DMS153 (cell line): Measurements from ENCODE around the gene BMP2K.

Experiments
- DNase-seq: peaks from one replicate; lab custom pipeline; 2025; lab: John Stamatoyannopoulos, UW

The BMP2K gene

DNA sequence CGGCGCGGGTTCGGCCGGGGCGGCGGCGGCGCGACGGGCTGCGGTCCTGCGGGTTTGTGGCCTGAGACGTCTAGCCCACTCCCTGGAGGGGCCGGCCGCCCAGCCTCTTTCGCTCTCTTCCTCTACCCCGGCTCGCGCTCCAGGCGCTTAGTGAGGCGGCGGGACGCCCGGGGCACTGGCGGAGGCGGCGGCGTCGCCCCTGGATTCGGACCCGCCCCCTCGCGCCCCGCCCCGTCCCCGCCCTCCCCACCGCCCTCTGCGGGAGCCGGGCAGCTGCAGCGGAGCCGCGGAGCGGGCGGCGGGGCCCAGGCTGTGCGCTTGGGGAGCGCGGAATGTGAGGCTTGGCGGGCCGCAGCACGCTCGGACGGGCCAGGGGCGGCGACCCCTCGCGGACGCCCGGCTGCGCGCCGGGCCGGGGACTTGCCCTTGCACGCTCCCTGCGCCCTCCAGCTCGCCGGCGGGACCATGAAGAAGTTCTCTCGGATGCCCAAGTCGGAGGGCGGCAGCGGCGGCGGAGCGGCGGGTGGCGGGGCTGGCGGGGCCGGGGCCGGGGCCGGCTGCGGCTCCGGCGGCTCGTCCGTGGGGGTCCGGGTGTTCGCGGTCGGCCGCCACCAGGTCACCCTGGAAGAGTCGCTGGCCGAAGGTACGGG lies at the start of gene BMP2K:
BMP2K (plus strand) TSS at position 272 of the 650 bp plus-strand sequence; CDS start at position 466, 194 bp downstream.
- DNase-seq = peak; percentile 31

DNA sequence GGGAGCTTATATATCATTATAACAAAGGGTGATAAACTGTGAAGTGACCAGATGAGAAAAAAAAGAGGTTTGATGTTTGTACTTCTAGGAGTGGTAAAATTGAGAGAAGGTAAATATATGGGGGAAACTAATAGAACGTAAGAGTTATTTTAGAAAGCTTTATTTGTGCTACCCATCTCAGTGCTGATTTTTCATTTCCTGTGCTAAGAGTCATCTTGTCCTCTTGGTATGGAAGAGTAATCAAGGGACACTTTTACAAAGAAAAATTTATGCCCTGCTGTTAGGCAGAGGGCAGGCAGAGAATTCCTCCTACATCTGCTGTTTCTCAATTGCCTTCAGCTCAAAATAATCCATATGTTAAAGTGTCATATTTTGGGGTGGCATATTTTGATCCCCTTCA lies 49.6 kb upstream of the BMP2K start:
- DNase-seq = no peak

DNA sequence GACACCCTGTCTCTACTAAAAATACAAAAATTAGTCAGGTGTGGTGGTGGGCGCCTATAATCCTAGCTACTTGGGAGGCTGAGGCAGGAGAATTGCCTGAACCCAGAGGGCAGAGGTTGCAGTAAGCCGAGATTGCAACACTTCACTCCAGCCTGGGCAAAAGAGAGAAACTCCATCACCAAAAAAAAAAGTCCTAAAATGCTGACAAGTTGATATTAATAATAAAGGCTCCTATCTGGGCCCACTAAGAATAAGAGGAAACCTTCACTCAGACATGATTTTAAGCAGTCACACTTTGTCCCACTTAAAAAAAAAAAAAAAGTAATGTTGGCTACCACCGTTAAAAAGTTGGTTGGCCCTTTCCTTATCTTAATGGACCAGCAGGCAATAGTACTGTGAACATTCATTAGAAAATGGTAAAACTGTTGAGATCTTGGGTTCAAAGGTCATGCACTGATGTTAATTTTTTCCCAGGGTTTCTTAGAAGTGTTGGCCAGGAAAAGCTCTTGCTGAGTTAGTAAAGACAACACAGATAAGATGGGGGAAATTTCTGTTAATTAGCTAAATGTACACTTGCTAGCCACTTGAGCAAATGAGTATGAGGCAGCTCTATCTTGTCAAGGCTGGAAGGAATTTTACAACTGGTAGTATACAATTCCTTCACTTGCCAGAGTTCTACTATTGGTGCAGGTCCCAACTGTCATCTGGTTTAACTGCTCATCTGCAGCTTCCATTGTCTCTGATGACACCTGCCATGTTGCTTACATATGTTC lies 43.6 kb upstream of the BMP2K start:
- no peak for DNase-seq

DNA sequence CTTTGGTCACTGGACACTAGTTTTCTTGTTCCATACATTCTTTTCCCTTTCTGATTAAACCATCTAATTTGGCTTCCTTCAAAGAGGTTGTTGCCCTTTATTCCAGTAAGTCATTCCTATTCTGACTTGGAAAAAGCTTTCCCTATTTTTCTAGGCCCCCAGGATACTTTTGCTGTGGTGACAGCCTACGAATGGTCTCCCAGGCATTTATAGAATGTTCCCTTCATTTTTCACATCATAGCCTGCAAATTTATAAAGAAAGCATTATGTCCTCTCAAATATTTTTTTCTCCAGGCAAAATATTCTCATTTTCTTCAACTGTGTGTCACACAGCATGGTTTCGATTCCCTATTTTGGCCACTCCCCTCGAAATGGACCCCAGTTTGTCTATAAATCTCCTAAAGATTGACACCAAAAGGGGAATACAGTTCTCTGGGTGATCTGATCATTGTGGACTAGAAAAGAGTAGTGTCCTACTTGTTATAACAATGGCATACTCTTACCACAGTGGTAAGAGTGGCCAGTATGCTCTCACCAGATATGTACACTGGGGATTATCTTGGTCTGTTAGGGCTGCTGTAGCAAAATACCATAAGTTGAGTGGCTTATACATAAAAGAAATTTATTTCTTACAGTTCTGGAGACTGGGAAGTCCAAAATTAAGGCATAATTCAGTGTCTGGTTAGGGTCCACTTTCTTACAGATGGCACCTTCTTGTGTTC lies 41.5 kb upstream of the BMP2K start:
- no peak for DNase-seq

DNA sequence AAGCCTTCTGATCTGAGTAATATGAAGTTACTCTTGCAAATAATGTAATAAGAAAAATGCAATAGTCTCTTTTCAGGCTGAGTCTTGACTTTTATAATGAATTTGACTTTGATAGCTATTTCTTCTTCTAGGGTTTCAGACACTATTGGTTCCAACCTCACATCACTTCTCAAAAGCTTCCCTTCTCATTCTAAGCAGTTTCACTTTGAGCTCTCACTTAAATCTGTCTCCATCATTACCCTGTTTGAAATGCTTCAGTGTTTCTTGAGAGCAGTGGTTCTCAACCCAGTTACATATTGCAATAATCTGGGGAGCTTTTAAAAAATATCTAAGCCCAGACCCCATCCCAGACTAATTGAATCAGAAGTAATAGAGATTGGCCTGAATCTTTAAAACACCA lies 40.5 kb upstream of the BMP2K start:
- no peak for DNase-seq

DNA sequence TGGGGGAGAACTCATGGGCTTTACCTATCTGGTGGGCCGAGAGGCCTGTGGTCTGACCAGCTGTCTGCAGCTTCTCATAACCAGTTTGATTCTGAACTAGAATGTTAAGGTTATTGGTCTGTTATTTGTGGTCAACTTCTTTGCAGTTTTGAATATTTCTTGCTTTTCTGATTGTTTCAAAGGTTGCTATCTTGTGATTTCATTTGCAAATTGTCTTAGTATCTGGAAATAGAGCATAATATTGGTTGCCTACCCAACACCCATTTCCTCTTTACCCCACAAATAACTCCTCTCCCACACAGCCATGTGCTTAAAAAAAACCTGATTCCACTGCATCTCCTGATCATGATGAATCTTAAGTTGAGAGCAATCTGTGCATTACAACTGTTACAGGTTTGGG lies 39.1 kb upstream of the BMP2K start:
- DNase-seq = no peak

DNA sequence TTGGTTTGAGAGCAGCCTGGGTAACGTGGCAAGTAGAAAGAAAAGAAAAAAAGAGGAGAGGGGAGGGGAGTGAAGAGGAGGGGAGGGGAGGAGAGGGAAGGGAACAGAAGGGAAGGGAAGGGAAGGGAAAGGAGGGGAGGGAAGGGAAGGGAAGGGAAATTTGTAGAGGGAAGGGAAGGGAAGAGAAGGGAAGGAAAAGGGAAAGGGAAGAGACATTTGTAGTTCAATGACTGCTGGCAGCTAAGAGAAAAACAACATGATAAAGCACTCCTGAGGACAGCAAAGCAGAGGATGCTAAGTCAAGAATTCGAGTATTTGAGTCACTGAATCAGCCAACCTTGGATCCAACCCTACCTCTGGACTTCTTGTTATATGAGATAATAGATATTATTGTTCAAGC lies 38.2 kb upstream of the BMP2K start:
- DNase-seq = no peak

DNA sequence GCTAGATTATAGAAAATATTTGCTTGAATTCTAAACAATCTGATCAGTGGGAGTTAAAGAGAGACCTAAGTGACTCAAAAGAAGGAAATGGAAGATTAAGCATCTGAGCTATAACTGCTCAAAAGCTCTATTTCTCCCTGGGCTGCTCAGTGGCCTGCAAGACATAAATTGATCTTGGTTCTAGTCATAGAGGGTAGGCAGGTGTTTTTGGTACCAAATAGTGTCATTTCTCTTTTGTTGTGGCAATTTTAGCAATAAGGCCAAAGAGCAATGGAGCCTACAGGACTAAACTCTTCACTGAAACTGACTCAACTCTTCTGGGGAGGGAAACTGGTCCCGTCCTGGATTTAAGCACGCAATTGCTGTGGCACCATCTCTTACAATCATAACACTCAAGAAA lies 33.9 kb upstream of the BMP2K start:
- no peak for DNase-seq

DNA sequence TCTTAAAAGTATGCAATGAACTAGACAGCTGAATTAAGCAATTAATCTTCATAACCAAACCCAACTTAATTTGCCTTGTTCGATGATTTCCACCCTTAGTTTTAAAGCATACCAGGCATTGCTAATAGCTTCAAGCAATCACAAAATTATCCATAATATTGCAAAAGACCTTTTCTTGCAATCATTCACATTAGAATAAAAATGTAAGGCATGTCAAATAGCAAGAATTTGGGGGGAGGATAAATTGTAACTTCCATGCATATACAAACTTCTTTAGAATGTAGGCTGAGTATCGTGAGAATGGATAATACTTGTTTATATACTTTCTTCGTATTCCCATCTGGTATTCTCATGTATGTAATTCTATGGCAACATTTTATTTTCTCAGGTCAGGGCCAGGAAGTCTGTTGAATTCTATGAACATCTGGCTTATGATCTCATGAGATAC lies 28.7 kb upstream of the BMP2K start:
- DNase-seq = no peak

DNA sequence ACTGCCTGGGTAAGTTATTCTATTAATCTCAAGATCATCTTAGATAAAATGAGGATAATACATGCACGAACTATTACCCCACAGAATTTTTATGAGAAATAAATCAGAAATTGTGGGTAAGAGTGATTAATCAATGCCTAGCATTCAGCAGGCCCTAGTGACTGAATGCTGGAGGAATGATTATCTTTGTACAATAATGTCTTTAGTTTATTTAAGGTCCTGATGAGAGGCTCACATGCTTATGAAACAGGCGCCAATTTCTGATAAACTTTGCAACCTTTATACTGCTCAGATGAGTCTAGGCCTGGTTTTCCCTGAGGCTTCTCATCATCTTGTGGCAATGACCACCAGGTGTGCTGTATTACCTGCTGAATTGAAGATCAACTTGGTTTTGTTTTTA lies 27.8 kb upstream of the BMP2K start:
- no peak for DNase-seq

DNA sequence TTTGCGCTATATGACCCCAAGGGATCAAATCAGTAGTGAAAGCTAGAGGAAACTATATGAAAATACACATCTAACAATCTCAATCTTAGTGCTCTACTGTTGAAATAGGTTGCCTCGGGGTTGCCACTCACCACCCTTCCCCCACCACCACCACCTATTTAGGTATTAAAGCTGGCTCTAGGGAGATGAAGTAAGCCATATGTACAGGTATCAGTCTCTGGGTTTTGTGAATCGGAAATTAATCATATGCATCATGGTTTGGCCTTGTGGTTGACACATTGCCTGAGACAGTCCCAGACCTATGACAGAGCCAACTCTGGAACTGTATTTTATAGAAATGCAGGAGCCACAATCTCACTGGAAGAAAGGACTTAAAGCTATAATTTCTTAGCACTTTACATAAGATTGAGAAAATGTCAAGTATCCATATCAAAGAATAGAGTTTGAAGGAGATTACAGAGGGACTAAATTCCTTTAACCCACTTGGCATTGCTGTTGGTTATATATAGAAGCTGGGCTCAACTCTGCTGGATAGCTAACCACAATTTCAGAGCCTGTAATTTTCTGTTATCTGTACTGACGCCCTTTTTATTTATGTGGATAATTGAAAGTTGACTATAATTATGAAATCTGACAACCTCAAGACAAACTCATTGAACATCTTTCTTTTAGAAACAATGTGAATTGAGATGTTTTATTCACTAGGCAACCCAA lies 26.7 kb upstream of the BMP2K start:
- DNase-seq = no peak

DNA sequence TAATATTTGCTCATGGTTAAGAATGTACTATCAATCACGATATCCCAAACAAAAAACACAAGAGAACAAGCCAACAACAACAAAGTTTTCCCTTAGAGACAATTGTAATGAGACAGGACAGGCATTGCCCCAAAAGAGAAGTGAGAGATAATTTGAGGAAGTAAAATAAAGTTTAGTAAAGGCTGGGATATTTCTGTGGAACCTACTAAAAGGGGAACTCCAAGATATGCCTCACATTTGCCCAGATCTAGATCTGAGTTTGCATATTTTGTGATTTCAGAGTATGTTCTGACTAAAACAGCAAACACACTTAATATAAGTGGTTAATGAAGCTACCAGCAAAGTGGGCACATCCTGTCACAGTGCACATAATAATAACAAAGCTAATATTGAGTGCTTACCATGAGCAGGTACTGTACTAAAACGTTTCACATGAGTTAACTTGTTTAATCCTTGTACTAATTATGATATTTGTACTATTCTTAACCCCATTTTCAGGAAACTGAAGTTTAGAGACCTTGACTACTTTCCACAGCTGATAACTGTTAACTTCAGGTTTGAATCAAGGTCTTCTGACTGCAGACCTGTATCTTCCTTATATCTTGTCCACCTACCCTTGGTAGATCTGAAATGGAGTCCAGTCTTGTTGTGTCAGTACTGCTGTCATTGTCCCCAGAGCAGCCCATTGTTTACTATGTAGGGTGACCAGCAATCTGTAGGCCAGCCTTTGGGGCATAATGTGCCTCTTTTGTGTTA lies 26.0 kb upstream of the BMP2K start:
- DNase-seq = no peak

DNA sequence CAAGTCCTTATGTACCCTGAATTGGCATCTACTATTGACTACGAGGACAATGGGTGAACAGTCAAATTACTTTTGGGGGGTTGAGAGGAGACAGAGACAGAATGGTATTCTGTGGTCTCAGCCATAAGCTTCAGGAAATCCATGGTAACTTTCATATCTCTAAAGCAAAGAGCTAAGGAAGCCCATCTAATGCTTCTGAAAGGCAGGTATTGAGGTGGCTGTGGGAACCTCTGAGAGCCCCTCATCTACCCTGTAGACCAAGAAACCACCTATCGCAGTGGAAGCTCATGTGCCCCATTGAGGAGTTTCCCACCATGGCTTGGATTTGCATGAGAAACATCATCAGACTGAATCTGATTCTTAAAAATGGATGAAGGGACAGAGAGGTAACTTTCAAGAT lies 23.1 kb upstream of the BMP2K start:
- no peak for DNase-seq

DNA sequence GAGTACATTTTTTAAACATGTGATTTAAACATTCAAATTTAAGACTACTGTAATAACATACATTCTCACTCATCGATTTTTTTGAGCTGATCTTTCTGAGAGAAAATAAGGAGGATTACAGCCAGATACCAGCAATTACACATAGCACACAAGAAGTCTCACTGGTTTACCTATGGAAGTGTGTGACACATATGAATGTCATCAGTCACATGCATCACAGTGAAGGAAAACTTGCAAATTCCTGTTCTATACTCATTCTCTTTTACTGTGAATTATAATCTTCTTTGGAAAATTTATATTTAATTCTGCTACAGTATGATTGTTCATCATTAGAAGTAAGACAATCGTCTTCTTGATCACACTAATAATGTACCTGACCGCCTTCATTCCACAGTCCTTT lies 21.3 kb upstream of the BMP2K start:
- no peak for DNase-seq

DNA sequence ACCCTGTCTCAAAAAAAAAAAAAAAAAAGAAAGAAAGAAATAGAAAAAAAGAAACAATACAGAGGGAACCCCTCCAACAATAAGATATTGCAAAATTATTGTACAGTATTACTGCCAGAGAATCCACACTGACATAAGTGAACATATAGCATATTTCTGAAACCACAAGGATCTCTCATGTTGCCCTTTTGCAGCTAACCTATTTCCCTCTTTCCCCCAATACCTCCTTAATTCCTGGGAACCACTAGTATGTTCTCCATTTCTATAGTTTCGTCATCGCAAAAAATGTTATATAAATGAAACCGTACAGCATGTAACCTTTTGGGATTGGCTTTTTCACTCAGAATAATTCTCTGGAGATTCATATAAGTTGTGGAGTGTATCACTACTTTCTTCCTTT lies 20.0 kb upstream of the BMP2K start:
- DNase-seq = no peak

DNA sequence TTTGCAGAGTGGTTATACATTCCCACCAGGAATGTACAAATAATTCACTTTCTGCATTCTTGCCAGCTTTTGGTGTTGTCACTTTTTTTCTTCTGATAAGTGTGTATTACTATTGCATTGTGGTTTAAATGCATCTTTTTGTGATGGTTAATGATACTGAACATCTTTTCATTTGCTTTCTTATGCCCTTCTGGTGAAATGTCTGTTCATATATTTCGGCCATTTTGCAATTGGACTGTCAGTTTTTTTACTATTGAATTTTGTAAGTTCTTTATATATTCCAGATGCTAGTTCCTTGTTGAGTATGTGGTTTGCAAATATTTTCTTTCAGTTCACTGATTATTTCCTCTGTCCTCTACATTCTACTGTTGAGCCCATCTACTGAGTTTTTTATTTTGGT lies 19.4 kb upstream of the BMP2K start:
- DNase-seq = no peak

DNA sequence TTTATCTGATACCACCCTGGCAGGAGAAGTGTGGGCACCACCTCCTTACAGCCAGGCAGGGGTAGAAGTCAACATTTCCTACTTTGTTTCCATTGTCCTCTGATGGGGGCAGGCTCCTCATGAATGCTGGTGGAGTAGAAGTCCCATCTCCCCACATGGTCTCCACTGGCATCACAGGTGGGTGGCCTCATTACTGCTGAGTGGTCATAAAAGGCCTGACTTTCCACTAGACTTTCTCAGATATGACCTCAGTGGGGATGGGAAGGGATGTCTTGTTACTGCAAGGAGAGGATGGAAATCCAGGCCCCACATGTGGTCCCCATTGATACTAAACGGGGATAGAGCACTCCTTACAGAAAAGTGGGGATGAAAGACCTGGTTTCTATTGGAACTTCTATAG lies 18.6 kb upstream of the BMP2K start:
- DNase-seq = no peak

DNA sequence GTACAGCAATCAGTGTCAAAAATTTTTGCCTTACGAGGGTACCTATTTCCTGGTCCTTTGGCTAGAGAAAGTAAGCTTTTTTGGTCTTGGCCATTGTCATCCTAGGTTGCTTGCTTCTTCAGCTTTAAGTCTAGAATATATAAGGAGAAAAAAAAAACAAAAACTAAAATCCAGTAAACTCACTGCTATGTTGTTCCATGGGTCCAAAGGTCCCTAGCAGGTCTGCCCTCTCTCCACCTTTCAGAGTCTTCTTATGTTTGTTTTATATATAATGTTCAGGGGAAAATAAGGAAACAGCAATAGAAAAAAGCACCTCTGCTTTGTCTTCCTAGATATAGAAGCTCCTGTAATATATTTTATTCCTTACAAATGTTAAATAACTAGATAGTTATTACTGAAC lies 18.1 kb upstream of the BMP2K start:
- DNase-seq = no peak

DNA sequence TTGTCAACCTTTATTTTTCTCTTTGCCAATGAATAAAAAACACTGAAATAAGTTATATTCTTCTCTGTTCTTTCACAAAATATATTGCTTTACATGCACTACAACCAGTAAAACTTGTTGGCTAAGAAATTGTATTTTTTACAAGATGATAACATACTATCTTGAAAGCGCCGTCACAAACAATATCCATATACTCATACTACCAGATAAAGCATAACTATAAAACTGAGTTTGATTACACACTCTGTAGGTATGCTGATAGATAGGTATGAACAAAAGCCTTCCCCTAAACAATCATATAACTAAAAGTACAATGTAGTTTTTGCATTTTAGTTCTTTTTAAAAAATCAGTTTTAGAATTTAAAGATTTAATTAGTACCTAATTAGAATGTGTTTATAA lies 13.6 kb upstream of the BMP2K start:
- no peak for DNase-seq

DNA sequence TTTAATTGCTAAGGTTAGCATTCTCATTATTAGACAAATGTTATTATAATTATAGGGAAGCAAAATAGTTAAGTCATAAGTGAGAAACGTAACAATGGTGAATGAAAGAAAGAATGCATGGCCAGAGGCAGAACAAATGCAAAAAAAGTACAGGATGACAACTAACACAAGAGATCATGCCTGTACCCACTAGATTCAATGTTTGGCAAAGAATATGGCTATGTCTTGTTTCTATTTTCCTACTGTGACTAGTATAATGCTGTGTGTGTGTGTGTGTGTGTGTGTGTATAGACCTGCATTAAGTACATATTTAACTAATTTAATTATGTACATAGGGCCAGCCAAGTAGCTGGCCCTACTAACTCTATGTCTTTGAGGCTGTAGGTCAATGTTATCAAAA lies 12.9 kb upstream of the BMP2K start:
- no peak for DNase-seq

DNA sequence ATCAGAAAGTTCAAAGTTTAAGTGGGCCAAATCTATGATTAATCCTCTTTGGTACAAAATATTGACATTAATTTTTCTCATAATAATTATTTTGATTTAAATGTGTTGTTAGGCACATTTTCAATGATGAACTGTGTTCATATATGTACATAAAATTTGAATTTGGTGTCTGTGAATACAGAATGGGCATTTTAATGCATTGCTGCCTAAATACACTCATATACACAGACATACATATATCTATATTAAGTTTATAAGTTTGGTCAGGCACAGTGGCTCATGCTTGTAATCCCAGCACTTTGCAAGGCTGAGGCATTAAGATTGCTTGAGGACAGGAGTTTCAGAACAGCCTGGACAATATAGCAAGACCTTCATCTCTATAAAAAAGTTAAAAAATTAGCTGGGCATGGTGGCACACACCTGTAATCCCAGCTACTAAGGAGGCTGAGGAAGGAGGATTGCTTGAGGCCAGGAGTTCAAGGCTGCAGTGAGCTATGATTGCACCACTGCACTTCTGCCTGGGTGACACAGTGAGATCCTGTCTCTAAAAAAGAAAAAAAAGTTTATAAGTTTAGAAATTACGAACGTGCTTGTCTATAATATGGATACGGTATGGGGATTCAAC lies 12.3 kb upstream of the BMP2K start:
- DNase-seq = no peak
